Measurements from ENCODE around the gene COL21A1.
"Not testable (repeated sequence)": the region's sequence is repeated elsewhere in the genome, so short reads cannot be mapped to it uniquely, and the experiment has no call there.

COL21A1 gene

DNA sequence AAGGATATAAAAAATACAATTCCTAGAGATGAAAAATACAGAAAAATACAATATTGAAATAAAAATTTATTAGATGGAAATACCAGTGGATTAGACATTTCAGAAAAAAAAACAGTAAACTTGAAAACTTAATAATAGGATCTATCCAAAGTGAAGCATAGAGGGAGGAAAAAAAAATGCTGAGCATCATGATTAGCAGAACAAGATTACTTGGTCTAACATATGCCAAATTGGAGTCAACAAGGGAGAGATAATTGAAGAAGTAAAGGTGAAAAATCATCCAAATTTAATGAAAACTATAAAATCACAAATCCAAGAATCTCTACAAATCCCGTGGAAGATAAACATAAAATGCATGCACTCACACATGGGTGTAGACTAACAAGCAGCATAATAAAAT lies 205.8 kb downstream of the COL21A1 start:
- no peak for DNase-seq

- no peak for DNase-seq
These were observed 206.5 kb downstream of the COL21A1 start for GRCh38 chr6:56040889-56041301.

GRCh38 chr6:56040223-56040622 lies 207.2 kb downstream of the COL21A1 start:
- DNase-seq, result no peak

DNA sequence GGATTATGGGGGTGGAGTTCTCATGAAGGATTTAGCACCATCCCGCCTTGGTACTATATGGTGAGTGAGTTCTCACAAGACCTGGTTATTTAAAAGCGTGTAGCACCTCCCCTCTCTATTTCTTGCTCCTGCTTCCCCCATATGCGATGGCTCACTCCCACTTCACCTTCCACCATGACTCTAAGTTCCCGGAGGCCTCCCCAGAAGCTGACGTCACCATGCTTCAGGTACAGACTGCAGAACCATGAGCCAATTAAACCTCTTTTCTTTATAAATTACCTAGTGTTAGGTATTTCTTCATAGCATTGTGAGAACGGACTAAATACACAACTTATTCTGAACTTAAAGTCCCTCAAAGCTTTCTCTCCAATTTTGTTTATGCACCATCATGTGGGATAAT lies 208.6 kb downstream of the COL21A1 start:
- no peak for DNase-seq

GRCh38 chr6:56037601-56038000 lies 209.8 kb downstream of the COL21A1 start:
- DNase-seq, result no peak

- DNase-seq, result no peak
These were observed 210.3 kb downstream of the COL21A1 start for GRCh38 chr6:56036916-56037600.

GRCh38 chr6:56033401-56033800 lies 214.0 kb downstream of the COL21A1 start:
- no peak for DNase-seq

- no peak for DNase-seq
These were observed 214.6 kb downstream of the COL21A1 start for GRCh38 chr6:56032715-56033260.

DNA sequence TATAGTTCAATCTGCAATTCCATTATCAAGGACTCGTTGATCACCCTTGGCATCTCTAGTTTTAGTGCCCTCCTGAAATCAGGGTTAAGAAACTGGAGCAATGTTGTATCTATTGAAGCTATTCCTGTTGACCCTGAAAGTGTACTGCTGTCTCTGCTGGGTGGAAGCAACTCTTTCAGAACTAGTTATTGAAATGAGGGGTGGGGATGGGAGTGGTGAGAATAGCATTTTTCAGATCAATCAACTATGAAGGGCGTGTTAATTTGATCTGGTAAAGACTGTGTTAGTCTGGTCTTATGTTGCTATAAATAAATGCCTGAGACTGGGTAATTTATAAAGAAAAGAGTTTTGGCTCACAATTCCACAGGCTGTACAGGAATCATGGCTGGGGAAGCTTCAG lies 219.5 kb downstream of the COL21A1 start:
- no peak for DNase-seq

DNA sequence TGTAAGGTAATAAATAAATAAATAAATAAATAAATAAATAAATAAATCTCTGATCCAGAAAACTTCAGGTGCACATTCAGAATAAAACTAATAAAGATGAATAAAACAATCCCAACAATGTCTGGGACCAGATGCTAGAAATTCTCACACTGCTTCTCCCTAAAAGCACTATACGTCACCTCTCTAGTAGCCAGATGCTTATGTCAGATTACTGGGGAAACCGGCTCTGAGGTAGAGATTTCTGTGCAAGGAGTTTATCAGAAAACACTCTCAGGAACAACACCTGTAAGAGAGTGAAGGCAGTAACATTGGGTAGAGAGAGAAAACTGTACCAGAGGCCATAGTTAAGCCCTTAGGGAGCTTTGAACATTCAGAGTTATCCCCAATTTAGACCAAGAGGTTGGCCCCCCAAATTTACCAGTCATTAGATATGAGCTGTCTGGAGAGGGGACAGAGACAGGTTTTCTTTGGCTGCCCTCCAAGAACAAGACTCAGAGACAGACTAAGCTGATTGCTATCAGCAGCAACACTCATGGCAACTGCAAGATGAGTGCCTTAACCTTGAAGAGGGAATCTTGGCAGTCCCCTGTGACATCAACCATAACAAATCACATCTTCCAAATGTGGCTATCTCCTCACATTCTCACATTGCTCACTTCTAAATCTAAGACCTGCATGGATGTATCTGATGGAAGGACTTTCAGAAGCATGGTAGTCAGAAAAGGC lies 220.8 kb downstream of the COL21A1 start:
- no peak for DNase-seq

DNA sequence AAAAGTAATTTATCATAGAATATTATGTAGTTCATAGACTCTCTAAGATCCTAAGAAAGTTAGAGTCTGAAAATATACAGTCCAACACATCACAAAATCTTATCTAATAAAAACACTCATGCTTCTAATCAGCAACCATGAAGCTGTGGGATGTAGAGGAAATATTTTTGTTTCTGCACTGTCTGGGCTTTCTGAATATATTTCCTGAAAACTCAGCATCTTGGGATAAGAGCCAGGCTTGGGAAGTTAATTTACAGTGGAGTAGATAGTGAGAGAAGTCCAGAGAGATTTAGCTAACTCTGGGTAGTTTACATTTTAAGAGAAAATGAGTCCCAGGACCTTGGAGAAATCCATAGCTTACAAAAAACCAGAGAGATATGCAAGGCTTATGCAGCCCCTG lies 221.6 kb downstream of the COL21A1 start:
- no peak for DNase-seq

DNA sequence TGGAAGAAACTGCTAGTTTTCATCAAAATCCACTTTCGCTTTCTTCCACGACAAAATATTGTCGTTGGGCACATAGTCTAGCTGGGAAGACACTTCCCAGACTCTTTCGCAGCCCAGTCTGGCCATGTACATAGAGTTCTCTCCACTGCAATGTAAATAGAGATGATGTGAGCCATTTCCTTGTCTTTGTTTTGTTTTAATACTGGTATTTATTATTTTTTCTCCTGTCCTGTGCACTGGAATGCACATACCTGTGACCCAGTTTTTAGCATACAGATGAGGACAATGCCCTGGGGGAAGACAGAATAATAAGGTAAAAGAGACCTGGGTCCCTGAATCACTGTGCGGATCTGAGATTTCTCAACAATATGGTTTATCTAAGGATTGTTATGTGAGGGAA lies 222.4 kb downstream of the COL21A1 start:
- no peak for DNase-seq

GRCh38 chr6:56023829-56024228 lies 223.6 kb downstream of the COL21A1 start:
- DNase-seq, result no peak

DNA sequence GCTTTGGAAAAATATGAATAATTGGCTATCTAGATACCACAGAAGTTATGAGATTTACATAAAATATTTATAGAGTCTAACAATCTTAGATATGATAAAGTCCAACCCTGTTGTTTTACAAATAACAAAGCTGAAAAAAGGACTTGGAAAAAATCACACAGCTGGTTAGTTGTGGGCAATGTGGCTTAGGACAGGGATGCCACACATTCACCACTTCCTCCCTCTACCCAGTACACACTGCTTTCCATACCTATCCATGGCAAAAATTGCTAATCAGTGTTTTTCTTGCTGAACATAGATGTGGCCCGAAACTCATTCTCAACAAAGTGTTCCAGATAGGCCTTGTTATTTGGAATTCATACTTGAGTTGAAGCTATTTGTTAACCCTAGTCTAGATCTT lies 224.7 kb downstream of the COL21A1 start:
- DNase-seq, result no peak

DNA sequence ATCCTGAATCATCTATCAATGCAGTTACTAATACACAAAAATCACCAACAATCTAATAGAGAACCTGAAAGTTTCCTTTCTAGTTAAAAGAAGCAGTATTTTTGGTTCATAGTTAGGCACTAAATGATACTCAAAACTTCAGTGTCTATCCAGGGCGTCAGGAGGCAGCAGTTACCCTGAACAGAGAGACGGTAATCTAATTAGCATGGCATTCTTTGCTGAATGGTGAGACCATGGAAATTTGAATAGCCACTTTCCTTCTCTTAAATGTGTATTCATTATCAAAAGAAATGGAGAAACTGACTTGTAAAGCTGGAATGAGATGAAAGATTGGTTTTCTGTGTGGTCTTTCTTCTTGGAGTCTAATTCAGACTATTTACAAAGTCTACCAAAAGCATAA lies 225.4 kb downstream of the COL21A1 start:
- no peak for DNase-seq

DNA sequence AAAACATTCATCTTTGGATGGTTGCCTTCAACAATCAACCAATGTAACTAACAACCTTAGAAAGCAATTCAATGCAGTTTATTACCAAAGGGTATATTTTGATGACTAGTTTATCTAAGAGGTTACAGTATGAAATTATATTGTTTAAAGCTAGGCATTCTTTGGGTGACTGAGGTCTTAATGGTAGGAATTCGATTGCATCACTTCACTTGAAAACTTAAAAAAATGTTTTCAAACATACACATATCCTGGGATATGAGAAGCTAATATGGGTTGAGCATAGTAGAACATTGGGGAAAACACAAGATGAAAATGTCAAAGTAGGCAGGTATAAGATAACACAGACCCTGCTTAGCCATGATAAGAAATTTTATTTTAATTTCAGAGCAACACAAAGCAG lies 227.4 kb downstream of the COL21A1 start:
- DNase-seq, result no peak

DNA sequence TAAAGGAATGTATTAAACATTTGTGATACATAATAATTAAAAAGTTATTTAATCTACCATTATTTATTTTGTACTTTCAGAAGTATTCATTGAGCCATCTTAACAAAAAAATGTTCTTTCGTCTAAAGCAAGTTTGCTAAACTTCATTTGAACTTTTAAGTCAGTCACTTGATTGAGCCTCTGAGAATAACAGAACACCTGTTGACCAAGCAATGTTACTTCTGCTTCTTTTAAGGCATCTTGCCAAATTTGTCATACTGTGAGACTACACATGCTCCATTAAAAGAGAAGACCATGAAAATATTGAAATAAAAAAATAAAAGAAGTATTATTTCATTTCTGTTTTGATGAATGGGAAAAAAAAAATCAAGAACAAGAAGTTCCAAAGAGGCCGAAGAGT lies 230.2 kb downstream of the COL21A1 start:
- DNase-seq, result no peak

DNA sequence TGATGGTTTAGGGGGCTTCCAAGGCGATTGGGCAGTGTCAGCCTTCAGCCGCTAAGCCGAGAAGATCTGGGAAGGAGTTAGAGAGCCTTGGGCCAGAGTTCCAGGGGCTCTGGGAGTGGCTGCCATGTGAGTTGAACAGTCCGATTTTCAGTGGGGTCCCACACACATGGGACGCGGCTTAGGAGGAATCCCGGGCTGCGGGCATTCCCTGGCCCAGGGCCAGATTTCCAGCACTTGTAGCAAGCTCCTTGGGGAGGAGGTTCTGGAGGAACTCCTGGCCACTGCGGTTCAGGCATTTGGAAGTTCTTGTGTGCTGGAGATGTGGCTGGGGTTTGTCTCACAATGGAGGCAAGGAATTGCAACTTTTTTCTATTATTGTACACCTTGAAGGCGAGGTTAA lies 233.3 kb downstream of the COL21A1 start:
- not testable (repeated sequence) for DNase-seq

DNA sequence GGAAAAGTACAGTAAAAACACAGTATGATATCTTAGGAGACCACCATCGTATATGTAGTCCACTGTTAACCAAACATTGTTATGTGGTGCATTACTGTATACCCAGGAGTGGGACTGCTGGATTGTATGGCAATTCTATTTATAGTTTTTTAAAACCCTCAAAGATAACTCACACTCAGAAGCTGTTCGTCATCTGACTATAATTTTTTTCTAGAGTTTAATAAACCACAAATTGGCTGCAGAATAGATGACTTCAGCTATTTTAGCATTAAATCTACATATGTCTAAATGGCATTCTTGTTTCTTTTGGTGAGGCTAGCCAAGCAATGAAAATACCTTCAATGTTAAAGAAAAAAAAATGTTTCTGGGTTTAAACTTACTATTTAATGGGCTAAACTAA lies 237.7 kb downstream of the COL21A1 start:
- no peak for DNase-seq
